HepG2 (cell line): ENCODE results near the gene DNAJC8. TPM values are rescaled to one million over a fixed set of nuclear protein-coding genes. Genes with fewer than 3 reads are reported as not detected.
A peak's percentile ranks its signal among the peaks of the same experiment; 100 is the strongest.

Experiments used
- BORCS8-MEF2B ChIP-seq: sonication (generic); formaldehyde crosslinking; IDR thresholded peaks from 2 replicates; pipeline ENCODE4 v1.8.0; 2022; ENCODE audit warnings: mild to moderate bottlenecking, missing genetic modification reagents
- ELF1 ChIP-seq: sonication (generic); formaldehyde crosslinking; IDR thresholded peaks from 2 replicates; pipeline ENCODE4 v1.4.0; 2020; ENCODE audit warnings: missing genetic modification reagents
- ESRRA ChIP-seq: sonication (generic); formaldehyde crosslinking; IDR thresholded peaks from 2 replicates; pipeline ENCODE4 v1.5.1; 2020; ENCODE audit warnings: mild to moderate bottlenecking, low read depth, missing genetic modification reagents
- FOXP1 ChIP-seq, 2 experiments: fragments of 450-650 bp in 1 of 2; IDR thresholded peaks; 2 replicates each; pipeline ENCODE4 v1.6.1; 2017 to 2018; ENCODE audit warnings: antibody characterized with exemption in 1 of 2
- GMEB1 ChIP-seq: sonication (generic); formaldehyde crosslinking; IDR thresholded peaks from 2 replicates; pipeline ENCODE4 v1.5.1; 2020; ENCODE audit warnings: missing genetic modification reagents, mild to moderate bottlenecking, borderline replicate concordance
- MAZ ChIP-seq, 2 experiments: sonication (generic) in 1 of 2; formaldehyde crosslinking in 1 of 2; IDR thresholded peaks; 2 replicates each; pipeline versions ENCODE4 v1.5.0 to v1.6.1; 2012 to 2020; ENCODE audit warnings: low read depth in 2 of 2, mild to moderate bottlenecking in 2 of 2, borderline replicate concordance in 1 of 2, improper control_type of control experiment in 1 of 2, low read length in 1 of 2, missing genetic modification reagents in 1 of 2, moderate library complexity in 1 of 2
- MED8 ChIP-seq: sonication (generic); formaldehyde crosslinking; IDR thresholded peaks from 2 replicates; pipeline ENCODE4 v1.8.1; 2023; ENCODE audit warnings: mild to moderate bottlenecking, missing genetic modification reagents; ENCODE audit not compliant: insufficient replicate concordance
- MLLT10 ChIP-seq: sonication (generic); formaldehyde crosslinking; IDR thresholded peaks from 2 replicates; pipeline ENCODE4 v1.4.0; 2020; ENCODE audit warnings: missing genetic modification reagents
- NR2F2 ChIP-seq: IDR thresholded peaks from 2 replicates; pipeline ENCODE4 v1.6.1; 2012; ENCODE audit warnings: low read depth, inconsistent platforms, borderline replicate concordance
- ONECUT2 ChIP-seq: sonication (generic); formaldehyde crosslinking; IDR thresholded peaks from 2 replicates; pipeline ENCODE4 v1.4.0; 2020; ENCODE audit warnings: missing genetic modification reagents
- REL ChIP-seq: sonication (generic); formaldehyde crosslinking; conservative IDR thresholded peaks from 2 replicates; pipeline ENCODE4 v1.8.0; 2022; ENCODE audit warnings: mild to moderate bottlenecking, missing genetic modification reagents, moderate library complexity
- SIN3B ChIP-seq: fragments of 150-350 bp; IDR thresholded peaks from 2 replicates; pipeline ENCODE4 v1.6.1; 2014; ENCODE audit warnings: low read length
- ZBTB3 ChIP-seq: sonication (generic); formaldehyde crosslinking; IDR thresholded peaks from 2 replicates; pipeline ENCODE4 v1.4.0; 2020; ENCODE audit warnings: low read depth, mild to moderate bottlenecking, moderate library complexity, missing genetic modification reagents, borderline replicate concordance
- ZMYM3 ChIP-seq: sonication (generic); formaldehyde crosslinking; IDR thresholded peaks from 2 replicates; pipeline ENCODE4 v1.5.1; 2020; ENCODE audit warnings: mild to moderate bottlenecking, missing genetic modification reagents
- ZNF264 ChIP-seq: sonication (generic); formaldehyde crosslinking; IDR thresholded peaks from 2 replicates; pipeline ENCODE4 v1.4.0; 2020; ENCODE audit warnings: missing genetic modification reagents
- ZNF547 ChIP-seq: sonication (generic); formaldehyde crosslinking; IDR thresholded peaks from 2 replicates; pipeline ENCODE4 v1.5.1; 2020; ENCODE audit warnings: mild to moderate bottlenecking, missing genetic modification reagents
- ZNF569 ChIP-seq: sonication (generic); formaldehyde crosslinking; IDR thresholded peaks from 2 replicates; pipeline ENCODE4 v1.5.0; 2020; ENCODE audit warnings: mild to moderate bottlenecking, missing genetic modification reagents, moderate library complexity, borderline replicate concordance
- ZSCAN9 ChIP-seq: IDR thresholded peaks from 2 replicates; pipeline ENCODE4 v1.6.1; 2016; ENCODE audit warnings: borderline replicate concordance
- polyA plus RNA-seq, 8 experiments: library from polyadenylated mRNA; depleted of rRNA in 3 of 8; stranded (reverse) in 7 of 8; unstranded in 1 of 8; fragments of >200 nt; fragmentation: Illumina TruSeq in 4 of 8; extraction: Trizol in 4 of 8; gene quantifications; 2 replicates each; pipeline versions ENCODE4 v1.2.1 to v1.2.3, GENCODE V29; 2011 to 2016; ENCODE audit warnings: low read depth in 4 of 8, missing spikeins in 1 of 8, mixed read lengths in 1 of 8; ENCODE audit not compliant: insufficient read depth in 1 of 8
- total RNA-seq, 5 experiments: library from RNA; depleted of rRNA; stranded (reverse); fragments of >200 nt; fragmentation: Illumina TruSeq; extraction: Trizol; gene quantifications; 2 replicates each; pipeline ENCODE4 v1.2.3, GENCODE V29; 2016; ENCODE audit warnings: low read depth in 1 of 5
- TF ChIP-seq, protein P1 (sequence below): sonication (generic); formaldehyde crosslinking; IDR thresholded peaks from 2 replicates; pipeline ENCODE4 v1.4.0; 2020; ENCODE audit warnings: low read depth, mild to moderate bottlenecking, missing genetic modification reagents
- TF ChIP-seq, protein P2 (sequence below): sonication (generic); formaldehyde crosslinking; IDR thresholded peaks from 2 replicates; pipeline ENCODE4 v1.4.0; 2020; ENCODE audit warnings: missing genetic modification reagents

The DNAJC8 gene
- total and polyA plus RNA-seq, 2 of the 13 experiments (the other 11 are each of a cell fraction or from before 2014, with no cell fraction given), result 54.5 to 126 TPM

- TF ChIP-seq MED8 (CRISPR knock-in tag) (peak; percentile 73), ELF1 (CRISPR knock-in tag) (peak; percentile 68), SIN3B (no peak), ZNF264 (peak; percentile 82), FOXP1 (IDR thresholded peaks at IDR 0.05) (no peak), FOXP1 (CRISPR knock-in tag; IDR thresholded peaks at IDR 0.05) (no peak), ZBTB3 (CRISPR knock-in tag) (peak; percentile 80; the same call in 1 of the 2 replicates), ZMYM3 (CRISPR knock-in tag) (peak; percentile 40; the same call in 1 of the 2 replicates), GMEB1 (CRISPR knock-in tag) (peak; percentile 56; the same call in 1 of the 2 replicates), ZNF569 (CRISPR knock-in tag) (0 out of 2 replicates have a peak, but pooled peaks have one; percentile 86), MLLT10 (CRISPR knock-in tag) (no peak), ONECUT2 (CRISPR knock-in tag) (no peak), NR2F2 (no peak), BORCS8-MEF2B (peak; percentile 77), REL (CRISPR knock-in tag) (0 out of 2 replicates have a peak, but pooled peaks have one; percentile 33), ESRRA (CRISPR knock-in tag) (no peak), ZNF547 (peak; percentile 51; the same call in 1 of the 2 replicates), ZSCAN9 (CRISPR knock-in tag) (peak; percentile 47; the same call in 1 of the 2 replicates), MAZ (IDR thresholded peaks at IDR 0.05; ENCODE audit: borderline replicate concordance, low read depth, low read length) (no peak), MAZ (CRISPR knock-in tag; IDR thresholded peaks at IDR 0.05; ENCODE audit: low read depth) (peak; percentile 85)
- TF ChIP-seq, protein P1, sequence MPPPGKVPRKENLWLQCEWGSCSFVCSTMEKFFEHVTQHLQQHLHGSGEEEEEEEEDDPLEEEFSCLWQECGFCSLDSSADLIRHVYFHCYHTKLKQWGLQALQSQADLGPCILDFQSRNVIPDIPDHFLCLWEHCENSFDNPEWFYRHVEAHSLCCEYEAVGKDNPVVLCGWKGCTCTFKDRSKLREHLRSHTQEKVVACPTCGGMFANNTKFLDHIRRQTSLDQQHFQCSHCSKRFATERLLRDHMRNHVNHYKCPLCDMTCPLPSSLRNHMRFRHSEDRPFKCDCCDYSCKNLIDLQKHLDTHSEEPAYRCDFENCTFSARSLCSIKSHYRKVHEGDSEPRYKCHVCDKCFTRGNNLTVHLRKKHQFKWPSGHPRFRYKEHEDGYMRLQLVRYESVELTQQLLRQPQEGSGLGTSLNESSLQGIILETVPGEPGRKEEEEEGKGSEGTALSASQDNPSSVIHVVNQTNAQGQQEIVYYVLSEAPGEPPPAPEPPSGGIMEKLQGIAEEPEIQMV (CRISPR knock-in tag), result peak; percentile 89; the same call in 1 of the 2 replicates
- TF ChIP-seq, protein P2, sequence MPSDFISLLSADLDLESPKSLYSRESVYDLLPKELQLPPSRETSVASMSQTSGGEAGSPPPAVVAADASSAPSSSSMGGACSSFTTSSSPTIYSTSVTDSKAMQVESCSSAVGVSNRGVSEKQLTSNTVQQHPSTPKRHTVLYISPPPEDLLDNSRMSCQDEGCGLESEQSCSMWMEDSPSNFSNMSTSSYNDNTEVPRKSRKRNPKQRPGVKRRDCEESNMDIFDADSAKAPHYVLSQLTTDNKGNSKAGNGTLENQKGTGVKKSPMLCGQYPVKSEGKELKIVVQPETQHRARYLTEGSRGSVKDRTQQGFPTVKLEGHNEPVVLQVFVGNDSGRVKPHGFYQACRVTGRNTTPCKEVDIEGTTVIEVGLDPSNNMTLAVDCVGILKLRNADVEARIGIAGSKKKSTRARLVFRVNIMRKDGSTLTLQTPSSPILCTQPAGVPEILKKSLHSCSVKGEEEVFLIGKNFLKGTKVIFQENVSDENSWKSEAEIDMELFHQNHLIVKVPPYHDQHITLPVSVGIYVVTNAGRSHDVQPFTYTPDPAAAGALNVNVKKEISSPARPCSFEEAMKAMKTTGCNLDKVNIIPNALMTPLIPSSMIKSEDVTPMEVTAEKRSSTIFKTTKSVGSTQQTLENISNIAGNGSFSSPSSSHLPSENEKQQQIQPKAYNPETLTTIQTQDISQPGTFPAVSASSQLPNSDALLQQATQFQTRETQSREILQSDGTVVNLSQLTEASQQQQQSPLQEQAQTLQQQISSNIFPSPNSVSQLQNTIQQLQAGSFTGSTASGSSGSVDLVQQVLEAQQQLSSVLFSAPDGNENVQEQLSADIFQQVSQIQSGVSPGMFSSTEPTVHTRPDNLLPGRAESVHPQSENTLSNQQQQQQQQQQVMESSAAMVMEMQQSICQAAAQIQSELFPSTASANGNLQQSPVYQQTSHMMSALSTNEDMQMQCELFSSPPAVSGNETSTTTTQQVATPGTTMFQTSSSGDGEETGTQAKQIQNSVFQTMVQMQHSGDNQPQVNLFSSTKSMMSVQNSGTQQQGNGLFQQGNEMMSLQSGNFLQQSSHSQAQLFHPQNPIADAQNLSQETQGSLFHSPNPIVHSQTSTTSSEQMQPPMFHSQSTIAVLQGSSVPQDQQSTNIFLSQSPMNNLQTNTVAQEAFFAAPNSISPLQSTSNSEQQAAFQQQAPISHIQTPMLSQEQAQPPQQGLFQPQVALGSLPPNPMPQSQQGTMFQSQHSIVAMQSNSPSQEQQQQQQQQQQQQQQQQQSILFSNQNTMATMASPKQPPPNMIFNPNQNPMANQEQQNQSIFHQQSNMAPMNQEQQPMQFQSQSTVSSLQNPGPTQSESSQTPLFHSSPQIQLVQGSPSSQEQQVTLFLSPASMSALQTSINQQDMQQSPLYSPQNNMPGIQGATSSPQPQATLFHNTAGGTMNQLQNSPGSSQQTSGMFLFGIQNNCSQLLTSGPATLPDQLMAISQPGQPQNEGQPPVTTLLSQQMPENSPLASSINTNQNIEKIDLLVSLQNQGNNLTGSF (CRISPR knock-in tag), result peak; percentile 91
Observed at GRCh38 chr1:28235755-28236655, 3.2 kb upstream of the DNAJC8 start, which contains the start of gene ATP5IF1 (continued).
